Measurements from ENCODE around the gene MADD. TPM values are rescaled to one million over a fixed set of nuclear protein-coding genes. Genes with fewer than 3 reads are reported as not detected.

MADD gene
- total RNA-seq, 1 donor from 2014 or later: 30.2 TPM

DNA sequence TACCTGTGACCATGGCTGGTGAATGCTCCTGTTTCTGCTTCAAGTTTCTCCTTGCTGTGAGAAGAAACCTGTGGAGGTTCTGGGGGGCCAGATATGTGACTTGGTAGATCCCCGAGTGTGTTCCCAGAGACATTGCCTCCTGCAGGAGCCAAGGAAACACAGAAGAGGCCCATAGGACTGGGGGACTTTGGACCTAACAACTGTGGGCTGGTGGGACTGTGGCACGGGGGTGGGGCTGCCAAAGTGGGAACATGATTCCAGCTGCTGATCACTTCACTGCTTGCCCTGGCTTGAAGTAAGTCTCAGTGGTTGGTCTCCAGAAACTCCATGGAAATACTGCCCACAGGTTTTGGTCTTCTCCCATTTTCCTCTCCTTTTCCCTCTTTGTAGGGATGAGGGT lies 16.3 kb upstream of the MADD start:
- no peak for DNase-seq

DNA sequence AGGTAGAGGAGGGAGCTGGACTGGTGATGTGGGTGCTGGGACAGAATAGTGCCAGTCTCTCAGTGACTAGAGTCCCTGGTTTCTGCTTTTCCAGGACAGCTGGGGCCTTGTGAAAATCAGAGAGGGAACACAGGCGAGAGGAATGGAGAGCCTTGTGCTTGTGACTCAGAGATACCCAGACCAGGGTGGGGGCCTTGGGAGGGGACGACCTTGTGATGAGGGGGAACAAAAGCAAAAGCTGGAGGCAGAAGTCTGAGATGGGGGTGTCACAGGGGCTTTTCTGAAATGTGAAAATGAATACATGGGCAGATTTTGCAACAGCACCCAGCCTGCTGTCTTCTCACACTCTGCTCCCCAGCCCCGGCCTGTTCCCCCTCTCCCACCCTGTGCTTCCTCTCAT lies 15.5 kb upstream of the MADD start:
- DNase-seq: no peak

DNA sequence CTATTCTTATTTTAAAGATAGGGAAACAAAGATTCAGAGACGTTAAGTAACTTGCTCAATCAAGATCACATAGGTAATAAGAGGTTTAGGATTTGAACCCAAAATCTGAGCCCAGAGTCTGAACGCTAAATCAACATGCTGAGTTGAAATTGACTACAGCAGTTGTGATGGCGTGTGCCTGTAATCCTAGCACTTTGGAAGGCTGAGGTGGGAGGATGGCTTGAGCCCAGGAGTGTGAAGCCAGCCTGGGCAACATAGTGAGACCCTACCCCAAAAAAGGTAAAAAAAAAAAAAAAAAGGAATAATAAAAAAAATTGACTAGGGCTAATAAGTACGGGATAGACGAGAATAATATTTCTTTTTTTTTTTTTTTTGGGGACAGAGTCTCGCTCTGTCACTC lies 13.6 kb upstream of the MADD start:
- DNase-seq: no peak

DNA sequence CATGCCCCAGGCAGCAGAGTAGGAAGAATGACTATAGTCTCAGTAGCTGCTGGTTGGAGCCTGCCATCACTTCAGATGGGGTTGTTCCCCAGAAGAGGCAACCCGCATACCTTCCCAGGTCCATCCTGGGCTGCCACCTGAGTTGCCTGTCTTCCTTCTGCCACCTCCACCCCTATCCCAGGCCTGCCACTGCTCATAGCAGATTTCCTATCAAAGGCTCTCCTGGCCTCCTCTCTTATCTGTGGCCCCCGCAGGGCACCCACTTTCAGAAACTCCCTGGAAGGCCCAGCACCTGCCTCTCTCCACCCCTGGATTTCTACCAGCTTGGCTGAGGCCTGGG lies 12.8 kb upstream of the MADD start:
- no peak for DNase-seq

DNA sequence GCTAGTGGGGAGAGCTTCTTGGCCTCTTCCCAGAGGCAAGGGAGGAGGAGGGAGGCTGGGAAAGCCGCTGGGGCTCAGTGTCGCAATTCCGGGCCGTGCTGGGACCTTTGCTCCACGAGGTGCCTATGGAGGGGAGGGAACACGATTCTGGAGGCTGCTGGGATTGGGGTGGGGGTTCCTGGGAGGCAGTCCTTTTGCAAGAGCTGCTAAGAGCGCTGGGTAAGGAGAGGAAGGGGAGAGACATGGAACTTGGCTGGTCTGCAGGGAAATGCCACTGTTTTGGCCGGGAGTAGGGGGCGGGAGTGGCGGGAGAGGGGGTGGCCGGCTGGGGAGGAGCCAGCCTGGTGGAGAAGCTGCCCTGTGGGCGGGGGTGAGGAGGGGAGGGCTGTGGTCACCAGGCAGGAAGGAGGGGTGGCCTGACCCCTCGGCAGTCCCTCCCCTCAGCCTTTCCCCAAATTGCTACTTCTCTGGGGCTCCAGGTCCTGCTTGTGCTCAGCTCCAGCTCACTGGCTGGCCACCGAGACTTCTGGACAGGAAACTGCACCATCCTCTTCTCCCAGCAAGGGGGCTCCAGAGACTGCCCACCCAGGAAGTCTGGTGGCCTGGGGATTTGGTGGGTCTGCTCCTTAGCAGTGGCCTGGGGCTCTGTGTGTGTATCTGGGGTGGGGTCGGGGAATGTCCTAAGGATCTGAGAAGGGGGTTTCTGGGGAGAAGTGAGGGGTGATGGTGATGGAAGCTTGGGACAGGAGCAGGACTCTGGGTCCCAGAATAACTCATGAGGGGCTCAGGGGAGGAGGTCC lies 12.2 kb upstream of the MADD start, which contains the start of gene NR1H3:
Gene NR1H3 (plus strand): TSS at position 480 of the 800 bp plus-strand sequence. CDS start 1,221 bp downstream, outside the sequence.
- peak; percentile 63 for DNase-seq

DNA sequence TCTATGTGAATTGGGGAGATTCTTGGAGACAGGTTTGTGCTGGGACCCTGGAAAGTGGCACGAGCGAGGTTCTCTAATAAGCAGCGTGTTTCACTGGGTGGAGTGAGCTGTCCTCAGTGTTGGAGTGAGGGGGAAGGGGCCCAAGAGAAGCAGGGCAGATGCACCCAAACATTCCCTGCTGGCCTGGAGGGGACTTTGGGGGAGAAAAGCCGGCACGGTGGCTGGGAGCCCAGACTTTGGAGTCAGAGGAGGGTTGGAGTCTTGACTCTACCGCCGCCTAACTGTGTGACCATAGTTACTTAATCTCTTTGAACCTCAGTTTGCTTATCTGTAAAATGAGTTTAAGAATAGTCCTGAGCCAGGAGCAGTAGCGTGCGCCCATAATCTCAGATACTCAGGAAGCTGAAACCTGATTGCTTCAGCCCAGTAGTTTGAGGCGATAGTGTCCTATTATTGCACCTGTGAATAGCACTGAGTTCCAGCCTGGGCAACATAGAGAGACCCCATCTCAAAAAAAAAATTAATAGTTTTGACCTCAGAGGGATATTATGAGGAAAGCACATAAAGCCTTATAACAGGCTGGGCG lies 11.5 kb upstream of the MADD start:
- DNase-seq: no peak

DNA sequence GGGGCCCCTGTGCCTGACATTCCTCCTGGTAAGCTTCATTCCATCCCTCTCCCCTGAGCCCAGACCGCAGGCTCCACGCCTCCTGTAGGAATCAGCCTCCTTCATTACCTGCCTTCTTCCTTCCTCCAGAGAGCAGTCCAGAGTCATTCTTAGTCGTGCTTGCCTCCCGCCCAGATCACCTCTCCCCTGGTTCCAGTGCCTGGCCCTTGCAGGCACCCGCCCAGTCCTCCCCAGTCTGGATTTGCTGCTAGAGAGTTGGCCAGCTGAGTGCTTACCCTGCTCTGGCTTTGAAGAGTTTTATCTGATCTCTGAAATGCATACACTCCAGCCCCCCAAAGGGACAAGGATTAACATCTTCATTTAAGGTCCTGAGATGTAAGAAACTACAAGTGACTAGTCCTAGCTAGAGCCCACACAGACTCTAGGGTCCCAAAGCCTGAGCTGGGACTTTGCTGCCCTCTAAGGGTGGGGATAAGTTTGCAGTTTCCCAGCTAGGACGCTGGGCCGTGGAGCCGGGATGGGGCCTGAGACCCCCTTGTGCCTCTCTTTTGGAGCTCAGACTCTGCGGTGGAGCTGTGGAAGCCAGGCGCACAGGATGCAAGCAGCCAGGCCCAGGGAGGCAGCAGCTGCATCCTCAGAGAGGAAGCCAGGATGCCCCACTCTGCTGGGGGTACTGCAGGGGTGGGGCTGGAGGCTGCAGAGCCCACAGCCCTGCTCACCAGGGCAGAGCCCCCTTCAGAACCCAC lies 10.5 kb upstream of the MADD start:
- peak; percentile 33 for DNase-seq

DNA sequence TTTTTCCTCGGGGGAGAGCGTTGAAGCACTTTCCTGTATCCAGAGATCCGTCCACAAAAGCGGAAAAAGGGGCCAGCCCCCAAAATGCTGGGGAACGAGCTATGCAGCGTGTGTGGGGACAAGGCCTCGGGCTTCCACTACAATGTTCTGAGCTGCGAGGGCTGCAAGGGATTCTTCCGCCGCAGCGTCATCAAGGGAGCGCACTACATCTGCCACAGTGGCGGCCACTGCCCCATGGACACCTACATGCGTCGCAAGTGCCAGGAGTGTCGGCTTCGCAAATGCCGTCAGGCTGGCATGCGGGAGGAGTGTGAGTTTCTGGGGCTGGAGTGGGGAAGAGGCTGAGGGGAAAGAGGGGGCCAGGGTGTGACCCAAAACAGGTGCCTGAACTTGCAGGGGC lies 9.6 kb upstream of the MADD start:
- no peak for DNase-seq

DNA sequence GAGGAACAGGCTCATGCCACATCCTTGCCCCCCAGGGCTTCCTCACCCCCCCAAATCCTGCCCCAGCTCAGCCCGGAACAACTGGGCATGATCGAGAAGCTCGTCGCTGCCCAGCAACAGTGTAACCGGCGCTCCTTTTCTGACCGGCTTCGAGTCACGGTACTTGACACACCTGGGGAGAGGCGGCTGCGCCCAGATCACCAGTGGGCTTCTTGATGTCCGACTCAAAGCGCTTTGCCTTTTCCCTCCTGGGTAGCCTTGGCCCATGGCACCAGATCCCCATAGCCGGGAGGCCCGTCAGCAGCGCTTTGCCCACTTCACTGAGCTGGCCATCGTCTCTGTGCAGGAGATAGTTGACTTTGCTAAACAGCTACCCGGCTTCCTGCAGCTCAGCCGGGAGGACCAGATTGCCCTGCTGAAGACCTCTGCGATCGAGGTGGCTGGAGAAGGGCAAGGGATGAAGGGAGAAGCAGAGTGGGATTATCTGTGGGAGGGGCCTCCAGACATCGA lies 8.6 kb upstream of the MADD start:
- no peak for DNase-seq

DNA sequence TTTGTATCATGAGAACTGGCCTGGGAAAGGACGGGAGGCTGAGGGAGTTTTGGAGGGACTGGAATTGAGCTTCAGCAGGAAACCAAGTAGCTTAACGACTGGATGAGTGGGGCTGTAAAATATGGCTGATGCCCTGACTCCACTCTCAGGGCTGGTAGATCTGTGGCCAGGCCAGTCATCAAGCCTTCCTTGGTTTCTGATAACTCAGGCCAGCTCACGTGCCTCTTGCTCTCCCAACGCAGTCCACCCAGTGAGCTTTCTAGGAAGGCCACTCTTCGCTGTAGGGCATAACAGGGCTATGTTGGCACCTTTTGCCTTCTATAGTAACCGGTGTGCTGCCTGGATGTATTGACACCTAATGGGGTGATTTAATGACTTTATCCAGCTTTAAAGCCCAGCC lies 5.8 kb upstream of the MADD start:
- DNase-seq: no peak

DNA sequence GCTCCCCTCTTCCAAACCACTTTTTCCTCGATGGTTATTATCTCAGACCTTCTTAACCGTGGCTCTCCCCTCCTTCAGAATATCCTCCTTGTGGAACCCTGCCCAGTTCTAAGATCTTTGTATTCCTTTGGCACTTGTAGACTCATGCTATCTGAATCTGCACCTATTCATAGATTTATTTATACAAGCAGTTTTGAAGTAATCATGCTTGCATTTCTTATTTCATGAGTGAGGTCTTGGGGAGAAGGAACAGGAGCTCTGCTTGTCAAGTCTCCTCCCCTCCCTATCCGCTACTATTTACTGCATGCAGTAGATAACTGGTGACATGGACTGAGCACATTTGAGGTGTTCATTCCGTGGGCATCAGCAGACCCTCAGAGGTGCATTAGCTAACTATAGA lies 5.4 kb upstream of the MADD start:
- no peak for DNase-seq

DNA sequence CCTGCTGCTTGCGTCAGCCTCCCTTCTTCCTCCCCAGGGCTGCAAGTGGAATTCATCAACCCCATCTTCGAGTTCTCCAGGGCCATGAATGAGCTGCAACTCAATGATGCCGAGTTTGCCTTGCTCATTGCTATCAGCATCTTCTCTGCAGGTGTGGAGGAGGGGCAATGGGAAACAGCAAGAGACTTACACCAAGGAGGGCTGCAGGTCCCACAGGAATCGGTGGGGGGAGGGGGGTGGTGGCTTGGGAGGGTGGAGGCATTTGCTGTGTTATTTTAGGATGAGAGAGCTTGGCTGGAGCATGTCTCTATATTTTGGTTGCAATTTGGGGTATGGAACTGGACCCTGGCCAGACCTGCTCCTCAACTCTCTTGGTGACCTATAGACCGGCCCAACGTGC lies 2.1 kb upstream of the MADD start:
- no peak for DNase-seq

DNA sequence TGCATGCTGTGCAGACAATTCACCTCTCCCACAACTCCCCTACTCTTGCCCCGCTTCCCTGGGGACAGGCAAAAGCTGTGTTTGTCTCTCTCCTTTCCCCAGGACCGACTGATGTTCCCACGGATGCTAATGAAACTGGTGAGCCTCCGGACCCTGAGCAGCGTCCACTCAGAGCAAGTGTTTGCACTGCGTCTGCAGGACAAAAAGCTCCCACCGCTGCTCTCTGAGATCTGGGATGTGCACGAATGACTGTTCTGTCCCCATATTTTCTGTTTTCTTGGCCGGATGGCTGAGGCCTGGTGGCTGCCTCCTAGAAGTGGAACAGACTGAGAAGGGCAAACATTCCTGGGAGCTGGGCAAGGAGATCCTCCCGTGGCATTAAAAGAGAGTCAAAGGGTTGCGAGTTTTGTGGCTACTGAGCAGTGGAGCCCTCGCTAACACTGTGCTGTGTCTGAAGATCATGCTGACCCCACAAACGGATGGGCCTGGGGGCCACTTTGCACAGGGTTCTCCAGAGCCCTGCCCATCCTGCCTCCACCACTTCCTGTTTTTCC lies 1.4 kb upstream of the MADD start:
- no peak for DNase-seq

DNA sequence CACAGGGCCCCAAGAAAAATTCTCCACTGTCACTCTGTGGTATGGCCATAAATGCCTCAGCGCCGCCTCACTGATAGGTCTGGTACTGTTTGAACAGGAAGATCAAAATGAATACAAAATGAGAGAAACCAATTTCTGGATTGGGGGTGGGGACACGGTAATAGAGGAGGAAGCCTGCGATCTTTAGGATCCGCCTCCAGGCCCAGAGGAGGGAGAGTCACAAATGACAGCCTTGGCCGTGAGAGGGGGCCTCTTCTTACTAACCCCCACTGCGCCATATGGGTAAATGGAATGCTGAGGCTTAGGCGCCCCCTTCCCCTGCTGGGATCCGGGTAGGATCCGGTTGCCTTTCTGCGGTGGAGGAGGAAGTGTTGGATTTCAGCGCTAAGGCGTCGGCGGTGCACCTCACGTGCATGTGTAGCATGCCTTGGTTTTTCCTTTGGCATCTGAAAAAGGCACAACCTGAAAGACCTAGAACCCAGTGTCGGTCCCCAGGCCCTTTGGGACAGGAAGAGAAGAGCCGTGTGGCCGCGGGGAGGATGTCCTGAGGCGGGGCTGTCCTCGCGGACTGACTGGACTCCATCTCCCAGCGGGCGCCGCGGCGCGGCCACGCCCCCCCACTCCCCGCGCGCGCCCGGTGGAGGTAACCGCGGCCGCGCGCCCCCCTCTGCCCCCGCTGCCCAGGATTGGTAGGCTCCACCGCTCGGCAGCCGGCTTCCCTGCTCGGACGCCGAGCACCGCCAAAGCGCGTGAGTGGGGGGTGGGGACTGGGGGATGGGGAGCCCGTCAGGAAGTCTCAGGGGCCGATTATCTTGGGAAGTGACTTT lies 718 bp upstream of the MADD start:
- DNase-seq: peak; percentile 94

DNA sequence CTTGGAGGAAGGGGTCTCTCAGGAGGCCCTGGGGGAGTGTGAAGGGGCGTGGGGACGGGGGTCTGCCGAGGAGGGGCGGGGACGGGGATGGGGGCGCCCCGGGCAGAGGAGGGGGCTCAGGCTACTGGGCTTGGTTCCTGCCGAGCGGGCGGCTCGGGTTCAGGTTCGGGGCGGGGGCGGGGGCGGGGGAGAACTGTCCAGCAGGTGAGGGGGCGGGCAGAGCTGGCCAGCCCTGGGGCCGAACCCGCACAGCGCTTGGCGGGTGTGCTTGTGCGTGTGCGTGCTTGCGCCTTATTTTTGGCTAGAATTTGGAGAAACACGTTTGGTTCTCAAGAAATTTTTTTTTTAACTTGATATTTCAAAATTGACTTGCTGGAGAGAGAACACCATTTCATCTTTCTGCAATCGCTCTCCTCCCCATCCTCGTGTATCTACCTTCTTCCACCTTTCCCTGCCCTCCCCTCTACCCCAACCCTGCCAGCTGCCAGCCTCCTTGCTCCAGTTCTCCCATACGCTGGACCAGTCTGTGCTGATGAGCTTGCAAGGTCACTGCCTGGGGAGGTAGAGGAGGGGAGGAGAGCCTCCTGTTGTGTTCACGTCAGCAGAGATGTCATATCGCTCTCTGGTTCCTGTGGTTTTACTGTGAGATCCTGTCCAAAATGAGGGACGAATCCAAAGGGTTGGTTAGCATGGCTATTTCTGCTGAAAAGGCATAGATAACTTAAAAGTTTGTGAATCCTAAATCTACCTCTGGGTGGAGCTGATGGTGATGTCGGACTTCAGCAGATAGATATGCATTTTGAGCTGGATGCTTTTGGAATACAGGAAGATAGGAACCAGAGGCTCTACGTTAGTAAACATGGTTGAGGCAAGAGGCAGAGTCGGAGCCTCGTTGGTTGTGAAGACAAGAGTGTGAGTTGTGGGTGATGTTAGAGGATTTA lies 668 bp downstream of the MADD start:
- peak; percentile 35 for DNase-seq

DNA sequence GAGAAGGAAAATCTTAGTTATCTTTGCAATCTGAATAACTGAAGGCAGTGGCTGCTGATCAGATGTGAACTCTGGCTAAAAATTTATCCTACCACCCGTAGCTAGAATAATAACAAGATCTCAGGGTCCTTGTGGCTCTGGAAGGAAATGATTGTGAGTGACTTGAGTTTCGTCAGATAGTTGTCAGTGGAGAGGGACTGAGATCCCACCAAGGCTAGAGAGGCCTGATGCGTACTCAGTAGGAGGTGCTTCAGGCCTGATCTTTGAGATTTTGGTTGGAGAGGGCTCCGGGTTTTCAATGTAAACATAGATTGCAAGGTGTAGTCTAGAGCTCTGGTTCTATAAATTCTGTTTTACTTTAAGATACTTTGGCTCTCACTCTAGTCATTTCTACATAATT lies 1.4 kb downstream of the MADD start:
- no peak for DNase-seq

DNA sequence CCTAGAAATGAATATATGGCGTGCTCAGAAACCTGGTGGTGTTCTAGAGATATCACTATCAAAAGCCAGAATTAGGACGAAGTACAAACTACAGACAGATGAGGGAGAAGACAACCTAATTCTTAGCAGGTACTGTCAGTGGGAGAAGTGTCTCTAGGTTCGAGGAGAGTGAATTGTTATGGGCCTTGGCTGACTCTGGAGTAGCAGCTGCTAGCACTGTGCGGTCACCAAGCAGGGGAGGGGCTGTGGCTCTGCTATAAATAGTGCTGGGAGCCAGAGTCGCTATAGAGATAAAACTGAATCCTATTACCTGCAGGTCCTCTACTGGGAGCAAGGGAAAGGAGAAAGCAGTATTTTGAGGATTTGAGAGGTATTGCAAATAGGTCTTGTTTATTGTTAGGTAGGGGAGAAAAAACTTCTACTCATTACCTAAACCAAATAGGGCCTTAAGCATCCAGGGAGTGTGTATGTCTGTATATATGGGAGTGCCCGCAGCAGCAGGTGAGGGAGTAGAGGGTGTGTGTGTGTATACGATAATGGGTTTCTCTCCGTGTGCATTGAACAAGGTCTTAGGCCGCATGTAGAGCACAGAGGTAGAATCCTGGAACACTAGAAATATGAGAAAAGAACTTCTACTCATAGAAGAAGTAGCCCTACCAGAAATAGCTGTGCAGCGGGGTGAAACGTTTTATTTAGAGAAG lies 2.2 kb downstream of the MADD start:
- DNase-seq: peak; percentile 71

DNA sequence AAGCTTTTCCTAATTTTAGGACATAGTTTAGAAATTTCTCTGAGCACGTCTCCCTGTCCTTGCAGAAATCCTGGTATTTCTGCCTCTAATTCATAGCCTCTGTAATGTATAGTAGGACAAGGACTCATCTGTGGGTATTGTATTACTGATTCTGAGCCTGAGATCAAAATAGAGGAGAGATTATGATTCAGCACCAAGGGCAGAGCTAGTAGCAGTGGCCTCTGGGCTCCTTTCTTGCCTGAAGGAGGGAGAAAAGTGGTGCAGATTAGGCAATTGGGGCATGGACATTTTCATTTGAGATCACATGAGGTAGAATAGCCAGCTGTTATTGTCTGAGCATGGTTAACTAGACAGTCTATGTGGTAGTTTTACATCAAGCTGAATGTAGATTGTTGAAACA lies 2.8 kb downstream of the MADD start:
- DNase-seq: peak; percentile 46

DNA sequence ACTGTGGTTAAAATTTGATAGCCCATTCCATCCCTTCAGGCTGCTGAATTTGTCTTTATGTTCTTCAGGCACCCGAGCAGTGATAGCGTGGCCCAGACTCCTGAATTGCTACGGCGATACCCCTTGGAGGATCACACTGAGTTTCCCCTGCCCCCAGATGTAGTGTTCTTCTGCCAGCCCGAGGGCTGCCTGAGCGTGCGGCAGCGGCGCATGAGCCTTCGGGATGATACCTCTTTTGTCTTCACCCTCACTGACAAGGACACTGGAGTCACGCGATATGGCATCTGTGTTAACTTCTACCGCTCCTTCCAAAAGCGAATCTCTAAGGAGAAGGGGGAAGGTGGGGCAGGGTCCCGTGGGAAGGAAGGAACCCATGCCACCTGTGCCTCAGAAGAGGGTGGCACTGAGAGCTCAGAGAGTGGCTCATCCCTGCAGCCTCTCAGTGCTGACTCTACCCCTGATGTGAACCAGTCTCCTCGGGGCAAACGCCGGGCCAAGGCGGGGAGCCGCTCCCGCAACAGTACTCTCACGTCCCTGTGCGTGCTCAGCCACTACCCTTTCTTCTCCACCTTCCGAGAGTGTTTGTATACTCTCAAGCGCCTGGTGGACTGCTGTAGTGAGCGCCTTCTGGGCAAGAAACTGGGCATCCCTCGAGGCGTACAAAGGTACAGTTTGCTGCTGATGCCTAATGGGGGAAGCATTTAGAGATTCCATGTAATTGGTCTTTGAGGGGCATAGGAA lies 4.7 kb downstream of the MADD start:
- DNase-seq: no peak

Data from tongue (tissue), 2 donors.